ENCODE measurements around the gene BRINP3.

DNA sequence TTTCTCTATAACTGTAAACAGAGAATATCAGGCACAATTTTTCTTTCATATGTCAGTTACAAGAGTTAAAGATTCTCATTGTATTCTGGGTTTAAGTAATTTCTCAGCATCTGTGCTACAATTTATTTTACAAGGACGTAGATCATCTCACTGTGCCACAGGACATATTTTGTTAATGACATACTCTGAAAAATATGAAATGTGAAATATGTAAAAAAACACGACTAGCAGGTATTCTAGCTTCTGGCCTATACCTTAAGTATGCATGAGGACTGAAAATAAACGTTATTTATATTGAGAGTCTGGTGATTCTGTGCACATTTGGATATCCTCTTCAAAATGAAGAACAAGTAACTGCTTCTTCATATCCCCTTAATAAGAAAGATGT lies 308.8 kb downstream of the BRINP3 start:
- TF ChIP-seq, protein P1, sequence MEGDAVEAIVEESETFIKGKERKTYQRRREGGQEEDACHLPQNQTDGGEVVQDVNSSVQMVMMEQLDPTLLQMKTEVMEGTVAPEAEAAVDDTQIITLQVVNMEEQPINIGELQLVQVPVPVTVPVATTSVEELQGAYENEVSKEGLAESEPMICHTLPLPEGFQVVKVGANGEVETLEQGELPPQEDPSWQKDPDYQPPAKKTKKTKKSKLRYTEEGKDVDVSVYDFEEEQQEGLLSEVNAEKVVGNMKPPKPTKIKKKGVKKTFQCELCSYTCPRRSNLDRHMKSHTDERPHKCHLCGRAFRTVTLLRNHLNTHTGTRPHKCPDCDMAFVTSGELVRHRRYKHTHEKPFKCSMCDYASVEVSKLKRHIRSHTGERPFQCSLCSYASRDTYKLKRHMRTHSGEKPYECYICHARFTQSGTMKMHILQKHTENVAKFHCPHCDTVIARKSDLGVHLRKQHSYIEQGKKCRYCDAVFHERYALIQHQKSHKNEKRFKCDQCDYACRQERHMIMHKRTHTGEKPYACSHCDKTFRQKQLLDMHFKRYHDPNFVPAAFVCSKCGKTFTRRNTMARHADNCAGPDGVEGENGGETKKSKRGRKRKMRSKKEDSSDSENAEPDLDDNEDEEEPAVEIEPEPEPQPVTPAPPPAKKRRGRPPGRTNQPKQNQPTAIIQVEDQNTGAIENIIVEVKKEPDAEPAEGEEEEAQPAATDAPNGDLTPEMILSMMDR (IDR thresholded peaks at IDR 0.05), result no peak
- TF ChIP-seq POLR2A (IDR thresholded peaks at IDR 0.05) (no peak), EP300 (IDR thresholded peaks at IDR 0.05; ENCODE audit: low read depth) (no peak)

Measured in transverse colon (tissue), 3 donors.